OCI-LY1 (cell line): ENCODE measurements around the gene ZDHHC1.

Experiments used
- H2AFZ ChIP-seq: fragments of 200-600 bp; sonication (generic), shearing (Covaris generic); 2 replicates; pipeline ENCODE4 v1.6.0; 2014; ENCODE audit warnings: antibody characterized with exemption, mild to moderate bottlenecking, low read length
- H3F3A ChIP-seq: fragments of 200-600 bp; sonication (generic), shearing (Covaris generic); 2 replicates; pipeline ENCODE4 v1.6.0; 2014; ENCODE audit warnings: mild to moderate bottlenecking, antibody characterized with exemption, low read length, moderate library complexity; ENCODE audit not compliant: insufficient read depth
- H3K27ac ChIP-seq: fragments of 200-600 bp; sonication (generic); 2 replicates; pipeline ENCODE4 v1.5.1; 2014; ENCODE audit warnings: low read length, mixed run types, mild to moderate bottlenecking, low read depth; ENCODE audit not compliant: poor library complexity, severe bottlenecking
- H3K27me3 ChIP-seq: fragments of 200-600 bp; sonication (generic); 2 replicates; pipeline ENCODE4 v1.6.0; 2014; ENCODE audit warnings: antibody characterized with exemption, mild to moderate bottlenecking, low read length, moderate library complexity; ENCODE audit not compliant: insufficient read depth
- H3K36me3 ChIP-seq: fragments of 200-600 bp; sonication (generic); 2 replicates; pipeline ENCODE4 v1.6.1; 2014; ENCODE audit warnings: mild to moderate bottlenecking, antibody characterized with exemption, low read length, moderate library complexity, mixed read lengths; ENCODE audit not compliant: insufficient read depth
- H3K4me1 ChIP-seq: fragments of 200-600 bp; sonication (generic); 2 replicates; pipeline ENCODE4 v1.5.1; 2014; ENCODE audit warnings: mild to moderate bottlenecking, low read length, moderate library complexity; ENCODE audit not compliant: insufficient read depth, severe bottlenecking
- H3K4me2 ChIP-seq: fragments of 200-600 bp; sonication (generic), shearing (Covaris generic); 2 replicates; pipeline ENCODE4 v1.6.1; 2014; ENCODE audit warnings: low read length
- H3K4me3 ChIP-seq: fragments of 200-600 bp; sonication (generic); 2 replicates; pipeline ENCODE4 v1.5.1; 2014; ENCODE audit warnings: low read length, low read depth, mild to moderate bottlenecking, mixed read lengths; ENCODE audit not compliant: poor library complexity, severe bottlenecking
- H3K79me2 ChIP-seq: fragments of 200-600 bp; shearing (Covaris generic); 2 replicates; pipeline ENCODE4 v1.6.1; 2016; ENCODE audit warnings: mixed run types, low read length, mixed read lengths; ENCODE audit not compliant: insufficient read depth
- H3K9ac ChIP-seq: fragments of 200-600 bp; sonication (generic), shearing (Covaris generic); 2 replicates; pipeline ENCODE4 v1.6.1; 2014; ENCODE audit warnings: mild to moderate bottlenecking, low read length, mixed read lengths
- H3K9me2 ChIP-seq: fragments of 200-600 bp; sonication (generic), shearing (Covaris generic); 2 replicates; pipeline ENCODE4 v1.6.1; 2014; ENCODE audit warnings: low read depth, mild to moderate bottlenecking, low read length, mixed read lengths
- H3K9me3 ChIP-seq: fragments of 200-600 bp; shearing (Covaris generic); 2 replicates; pipeline ENCODE4 v1.6.1; 2014; ENCODE audit warnings: low read length, mixed read lengths
- H4K20me1 ChIP-seq: fragments of 200-600 bp; sonication (generic), shearing (Covaris generic); 2 replicates; pipeline ENCODE4 v1.6.0; 2016; ENCODE audit warnings: mild to moderate bottlenecking, low read length; ENCODE audit not compliant: insufficient read depth
- CTCF ChIP-seq: fragments of 200-600 bp; sonication (generic), shearing (Covaris generic); IDR thresholded peaks from 2 replicates; pipeline ENCODE4 v1.5.1; 2017; ENCODE audit warnings: mild to moderate bottlenecking, antibody characterized with exemption, low read length, moderate library complexity, mixed read lengths
- EZH2 ChIP-seq: fragments of 200-600 bp; sonication (generic), shearing (Covaris generic); IDR thresholded peaks from 2 replicates; pipeline ENCODE4 v1.8.0; 2017; ENCODE audit warnings: borderline replicate concordance, mixed run types, mild to moderate bottlenecking, antibody characterized with exemption, low read length, moderate library complexity, mixed read lengths

The ZDHHC1 gene

GRCh38 chr16:67459066-67459860 lies 43.0 kb upstream of the ZDHHC1 start:
- Histone ChIP-seq H3K9me3 (no peaks in the 10 kb centered on the region), H2AFZ (no peak overlapping the region), H3K4me2 (no peak overlapping the region), H3K27me3 (no peaks in the 10 kb centered on the region), H3K36me3 (no peaks in the 10 kb centered on the region; the same call in 1 of the 2 replicates), H4K20me1 (no peaks in the 10 kb centered on the region), H3K4me3 (no peak overlapping the region), H3K9me2 (no peaks in the 10 kb centered on the region), H3K79me2 (no peaks in the 10 kb centered on the region), H3K27ac (no peak overlapping the region), H3K4me1 (no peaks in the 10 kb centered on the region), H3K9ac (no peak overlapping the region), H3F3A (no peaks in the 10 kb centered on the region)
- no peak for TF ChIP-seq CTCF
- no peak for TF ChIP-seq EZH2

GRCh38 chr16:67458121-67458641 lies 41.9 kb upstream of the ZDHHC1 start:
- no peak overlapping the region for H3K27ac ChIP-seq
- H3K4me1 ChIP-seq: no peaks in the 10 kb centered on the region
- H3F3A ChIP-seq: no peaks in the 10 kb centered on the region
- no peaks in the 10 kb centered on the region for H3K9me2 ChIP-seq
- TF ChIP-seq CTCF (no peak), EZH2 (no peak)
- H3K36me3 ChIP-seq: no peaks in the 10 kb centered on the region
- H3K4me3 ChIP-seq: no peak overlapping the region
- no peak overlapping the region for H3K4me2 ChIP-seq
- no peak overlapping the region for H2AFZ ChIP-seq
- H4K20me1 ChIP-seq: no peaks in the 10 kb centered on the region
- H3K79me2 ChIP-seq: no peaks in the 10 kb centered on the region
- H3K9me3 ChIP-seq: no peaks in the 10 kb centered on the region
- H3K27me3 ChIP-seq: no peaks in the 10 kb centered on the region
- H3K9ac ChIP-seq: no peak overlapping the region

- H3K9ac ChIP-seq: no peak overlapping the region
- H2AFZ ChIP-seq: no peak overlapping the region
- no peaks in the 10 kb centered on the region for H3K79me2 ChIP-seq
- no peaks in the 10 kb centered on the region for H3K27me3 ChIP-seq
- no peaks in the 10 kb centered on the region for H3F3A ChIP-seq
- no peak for TF ChIP-seq EZH2
- TF ChIP-seq CTCF: no peak
- no peak overlapping the region for H3K4me2 ChIP-seq
- H3K27ac ChIP-seq: no peak overlapping the region
- no peaks in the 10 kb centered on the region for H3K9me3 ChIP-seq
- no peak overlapping the region for H3K4me3 ChIP-seq
- H3K9me2 ChIP-seq: no peaks in the 10 kb centered on the region
- no peaks in the 10 kb centered on the region for H3K4me1 ChIP-seq
- no peaks in the 10 kb centered on the region for H4K20me1 ChIP-seq
- no peaks in the 10 kb centered on the region for H3K36me3 ChIP-seq
These were observed 41.3 kb upstream of the ZDHHC1 start for GRCh38 chr16:67457611-67458010.
